NCI-H1105 treated with DMSO at 0.1 percent for 48 hours (cell line): Measurements from ENCODE around the gene PCGF1.

Source experiments
- DNase-seq: peaks from one replicate; lab custom pipeline; 2025; lab: John Stamatoyannopoulos, UW

The PCGF1 gene

DNA sequence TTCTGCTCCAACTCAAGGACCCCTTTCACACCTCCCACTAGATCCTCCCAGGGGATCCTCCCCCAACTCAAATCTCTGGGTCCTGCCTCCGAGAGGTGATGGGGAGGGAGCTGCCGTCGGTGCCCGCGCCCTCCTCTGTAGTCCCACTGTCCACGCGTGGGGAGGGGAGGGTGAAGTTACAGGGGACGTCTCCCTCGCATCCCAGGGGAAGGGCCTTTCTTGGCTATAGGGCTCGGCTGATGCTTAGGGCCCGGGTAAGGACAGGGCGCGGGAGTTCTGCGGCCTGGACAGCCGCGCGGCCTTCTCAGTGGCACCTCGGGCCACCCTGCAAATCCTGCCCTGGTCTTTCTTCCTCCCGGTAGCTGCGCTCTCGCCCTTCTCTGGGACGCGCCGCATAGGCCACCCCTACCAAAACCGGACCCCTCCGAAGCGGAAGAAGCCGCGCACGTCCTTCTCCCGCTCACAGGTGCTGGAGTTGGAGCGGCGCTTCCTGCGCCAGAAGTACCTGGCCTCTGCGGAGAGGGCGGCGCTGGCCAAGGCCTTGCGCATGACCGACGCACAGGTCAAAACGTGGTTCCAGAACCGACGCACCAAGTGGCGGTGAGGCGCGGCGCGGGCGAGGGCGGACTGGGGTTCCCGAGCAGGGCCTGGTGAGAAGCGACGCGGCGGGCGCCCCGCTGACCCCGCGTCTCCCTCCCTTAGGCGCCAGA lies 7.9 kb upstream of the PCGF1 start:
- no peak for DNase-seq

DNA sequence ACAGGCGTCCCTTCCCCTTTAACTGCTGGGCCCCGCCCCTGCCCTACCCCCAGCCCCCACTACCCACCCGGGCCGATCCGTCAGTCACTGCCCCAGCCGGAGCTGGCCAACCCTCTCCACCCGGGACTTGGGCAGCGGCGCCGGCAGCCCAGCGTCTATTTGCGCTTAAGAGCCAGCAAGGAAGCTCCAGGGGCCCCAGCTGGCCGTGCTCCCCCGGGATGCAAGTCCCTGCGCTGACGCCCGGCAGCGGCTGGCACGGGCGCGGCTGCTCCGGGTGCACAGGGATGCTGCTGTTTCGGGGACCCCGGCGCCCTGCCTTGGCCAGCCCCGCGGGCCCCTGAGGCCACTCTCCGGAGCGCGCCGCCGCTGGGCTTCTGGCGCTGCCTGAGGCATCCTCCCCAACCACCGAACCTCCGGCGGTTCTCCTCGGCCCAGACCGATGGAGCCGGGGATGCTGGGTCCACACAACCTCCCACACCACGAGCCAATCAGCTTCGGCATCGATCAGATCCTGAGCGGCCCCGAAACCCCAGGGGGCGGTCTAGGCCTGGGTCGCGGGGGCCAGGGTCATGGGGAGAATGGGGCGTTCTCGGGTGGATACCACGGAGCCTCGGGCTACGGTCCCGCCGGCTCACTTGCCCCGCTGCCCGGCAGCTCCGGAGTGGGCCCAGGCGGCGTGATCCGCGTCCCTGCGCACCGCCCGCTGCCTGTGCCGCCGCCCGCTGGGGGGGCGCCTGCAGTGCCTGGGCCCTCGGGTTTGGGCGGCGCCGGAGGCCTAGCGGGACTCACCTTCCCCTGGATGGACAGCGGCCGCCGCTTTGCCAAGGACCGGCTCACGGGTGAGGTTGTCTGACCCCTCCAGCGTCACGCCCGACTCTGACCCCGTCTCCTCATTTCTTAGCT lies 7.1 kb upstream of the PCGF1 start, which contains the start of gene TLX2:
TSS of gene TLX2 (plus strand) at position 83 of the 903 bp plus-strand sequence. CDS start at position 440, 357 bp downstream.
- no peak for DNase-seq

DNA sequence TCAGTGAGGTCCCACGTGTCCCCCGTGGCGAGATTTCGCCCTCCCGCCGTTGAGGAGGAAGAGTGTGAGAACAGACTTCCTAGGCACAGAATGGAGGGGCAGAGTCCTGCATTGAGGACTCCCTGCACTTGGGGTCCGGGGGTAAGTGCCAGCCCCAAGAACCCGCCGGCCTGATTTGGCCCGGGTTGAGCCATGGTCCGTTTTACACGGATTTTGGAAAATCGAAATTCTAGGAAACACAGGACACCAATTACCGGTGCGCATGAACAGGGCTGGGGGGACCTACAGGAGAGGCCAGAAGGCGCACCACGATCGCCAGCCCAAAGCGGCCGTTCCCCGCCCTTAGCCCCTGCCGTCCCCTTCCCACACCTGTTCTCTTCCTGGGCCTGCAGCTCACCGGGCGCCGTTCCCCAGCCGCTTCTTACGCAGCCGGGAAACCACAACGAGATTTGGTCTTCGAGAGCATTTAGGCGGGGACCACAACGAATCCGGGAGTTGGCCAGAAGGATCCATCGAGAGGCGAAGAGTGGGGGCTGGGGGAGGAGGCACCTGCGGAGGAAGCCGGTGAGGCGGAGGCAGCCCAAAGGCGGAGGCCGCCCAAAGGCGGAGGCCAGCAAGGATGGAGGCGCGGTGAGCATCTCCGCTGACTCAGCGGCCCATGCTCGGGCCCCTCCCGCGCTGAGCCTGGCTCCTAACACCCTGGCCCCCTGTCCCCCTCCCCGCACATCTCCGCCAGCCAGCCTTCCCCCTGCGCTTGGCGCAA lies 6.3 kb upstream of the PCGF1 start:
- peak; percentile 16 for DNase-seq

DNA sequence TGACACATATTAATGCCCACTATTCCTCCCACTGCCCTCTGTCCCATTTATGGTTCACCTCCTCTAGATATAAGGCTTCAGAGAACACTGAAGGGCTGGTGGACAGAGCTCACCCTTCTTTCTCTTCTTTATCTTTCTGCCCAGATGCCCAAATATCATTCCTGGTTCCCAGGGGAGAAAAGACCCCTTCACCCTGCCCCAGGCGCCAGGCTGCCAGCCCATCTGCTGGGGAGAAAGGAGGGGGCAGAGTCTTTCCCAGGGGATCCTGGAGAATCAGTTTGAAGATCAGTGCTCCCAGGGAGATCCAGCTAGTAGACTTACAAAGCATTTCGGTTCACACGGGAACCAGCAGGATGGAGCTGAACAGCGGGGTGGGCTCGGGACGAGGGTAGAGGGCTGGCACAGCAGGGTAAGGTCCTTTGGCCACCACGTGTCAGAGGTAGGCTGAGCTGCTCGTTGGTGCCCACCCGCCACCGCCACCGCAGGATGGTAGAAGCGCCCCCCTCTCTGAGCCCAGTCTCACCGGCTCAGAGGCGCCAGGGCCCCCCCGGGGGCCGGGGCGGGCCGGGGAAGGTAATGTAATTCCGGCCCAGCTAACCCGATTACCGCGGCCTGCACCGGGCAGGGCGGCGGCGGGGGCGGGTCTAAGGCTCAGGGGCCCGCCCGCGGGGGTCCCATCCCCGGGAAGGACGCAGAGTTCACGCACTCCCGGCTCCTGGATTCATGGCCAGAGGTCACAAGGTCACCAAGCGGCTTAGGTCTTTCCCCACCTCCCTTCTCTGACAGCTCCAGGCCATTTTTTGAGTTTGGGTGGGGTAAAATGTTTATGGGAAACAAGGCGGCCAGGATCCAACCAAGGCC lies 5.5 kb upstream of the PCGF1 start:
- DNase-seq = no peak

DNA sequence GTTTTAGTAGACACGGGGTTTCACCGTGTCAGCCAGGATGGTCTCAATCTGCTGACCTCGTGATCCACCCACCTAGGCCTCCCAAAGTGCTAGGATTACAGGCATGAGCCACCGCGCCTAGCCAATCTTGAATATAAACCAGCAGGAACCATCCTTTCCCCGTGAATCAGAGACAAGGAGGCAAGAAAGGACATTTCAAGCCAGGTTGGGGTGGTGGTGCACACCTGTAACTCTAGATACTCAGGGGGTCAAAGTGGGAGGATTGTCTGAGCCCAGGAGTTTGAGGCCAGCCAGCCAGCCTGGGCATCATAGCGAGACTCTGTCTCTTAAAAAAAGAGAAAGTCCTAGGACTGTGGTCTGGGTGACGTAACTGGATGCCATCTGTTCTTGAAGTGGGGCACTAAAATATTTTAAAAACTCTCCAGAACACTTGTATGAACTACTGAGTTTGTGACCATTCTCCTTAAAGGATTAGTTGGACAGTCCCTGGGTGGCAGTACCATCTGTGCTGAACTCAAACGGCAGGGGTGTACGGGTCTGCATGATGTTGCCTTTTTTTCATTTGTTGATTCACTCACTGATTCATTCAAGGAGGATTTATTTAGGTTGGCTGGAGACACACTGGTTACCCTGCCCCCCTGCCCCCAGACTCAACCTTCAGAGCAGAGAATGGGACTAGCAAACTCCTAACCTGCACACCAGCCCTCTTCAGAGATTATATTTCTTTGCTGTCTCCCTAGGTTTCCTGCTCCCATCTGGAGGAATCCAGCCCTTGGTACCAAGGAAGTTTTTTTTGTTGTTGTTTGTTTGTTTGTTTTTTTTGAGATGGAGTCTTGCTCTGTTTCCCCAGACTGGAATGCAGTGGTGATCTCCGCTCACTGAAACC lies 3.9 kb upstream of the PCGF1 start:
- DNase-seq = no peak

DNA sequence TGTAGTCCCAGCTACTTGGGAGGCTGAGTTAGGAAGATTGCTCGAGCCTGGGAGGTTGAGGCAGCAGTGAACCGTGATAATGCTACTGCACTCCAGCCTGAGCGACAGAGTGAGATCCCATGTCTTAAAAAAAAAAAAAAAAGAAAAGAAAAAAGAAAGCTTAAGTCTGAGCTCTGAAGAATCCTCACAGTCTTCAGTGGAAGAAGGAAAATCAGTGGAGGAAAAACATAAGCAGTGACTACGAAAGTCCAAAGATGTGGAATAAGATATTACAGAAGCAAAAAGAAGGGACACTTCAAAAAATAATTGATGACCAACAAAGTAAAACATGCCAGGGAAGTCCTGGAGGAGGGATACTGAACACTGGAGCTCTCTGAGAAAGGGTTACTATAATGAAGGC lies 2.8 kb upstream of the PCGF1 start:
- DNase-seq = no peak

DNA sequence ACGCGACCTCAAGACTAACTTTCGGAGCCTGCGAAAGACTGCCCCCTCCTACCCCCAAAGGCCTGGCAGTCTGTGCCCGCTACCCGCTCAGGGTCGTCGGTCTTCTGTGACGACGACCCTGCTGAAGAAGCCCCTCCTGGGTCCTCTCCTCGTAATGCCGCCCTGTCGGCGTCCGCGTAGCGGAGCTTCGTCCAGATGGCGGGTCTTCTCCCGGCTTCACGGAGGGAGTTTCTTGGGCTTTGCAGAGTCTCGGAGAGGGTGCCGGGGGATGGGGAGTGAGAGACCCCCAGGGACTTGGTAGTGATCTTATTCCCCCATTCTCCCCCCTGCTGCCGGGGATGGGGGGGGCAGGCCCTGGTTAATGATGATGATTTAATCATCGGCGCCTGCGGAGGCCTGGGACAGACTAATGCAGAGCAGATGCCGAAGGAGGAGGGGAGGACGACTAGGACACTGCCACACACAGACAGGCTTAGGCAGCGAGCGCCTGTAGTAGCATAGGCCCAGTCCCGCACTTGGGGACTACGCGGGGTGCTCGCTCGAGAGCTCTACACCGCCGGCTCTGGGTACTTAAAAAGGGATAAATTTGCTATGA lies 528 bp upstream of the PCGF1 start:
- DNase-seq = peak; percentile 51

DNA sequence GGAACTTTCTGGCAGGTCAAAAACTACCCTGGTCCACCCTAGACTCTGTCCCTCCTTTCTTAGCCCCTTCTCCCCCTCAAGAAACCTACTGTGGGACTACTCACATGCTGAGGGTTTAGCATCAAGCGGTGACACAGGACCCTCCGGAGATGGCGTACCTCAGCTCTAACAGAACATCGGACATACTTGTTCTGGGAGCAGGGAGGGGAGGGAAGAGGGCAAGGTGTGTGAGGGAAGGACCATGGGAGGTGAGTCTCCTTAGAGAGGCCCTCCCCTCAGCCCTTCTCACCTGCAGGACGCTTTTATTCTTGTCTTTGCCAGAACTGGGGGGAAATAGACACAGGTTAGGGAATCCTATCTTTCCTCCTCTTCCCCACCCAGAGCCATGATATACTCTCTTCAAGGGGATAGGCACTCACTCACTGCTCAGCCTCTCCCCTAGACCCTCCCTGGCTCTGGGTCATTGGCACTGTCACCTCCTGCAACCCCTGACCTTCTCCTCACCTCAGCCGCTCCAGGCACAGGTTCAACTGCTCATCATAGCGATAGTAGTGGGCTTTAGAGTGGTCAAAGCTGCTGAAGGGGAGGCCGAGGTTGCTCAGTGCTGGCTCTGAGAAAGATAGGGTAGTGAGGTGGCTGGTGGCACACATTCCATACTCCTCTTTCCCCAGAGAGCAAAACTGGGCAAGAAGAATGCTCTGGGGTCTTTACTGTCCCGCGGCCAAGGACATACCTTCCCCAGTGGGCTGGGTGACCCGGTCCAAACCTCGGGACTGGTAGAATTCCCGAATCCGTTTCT lies 1.8 kb downstream of the PCGF1 start:
- no peak for DNase-seq

DNA sequence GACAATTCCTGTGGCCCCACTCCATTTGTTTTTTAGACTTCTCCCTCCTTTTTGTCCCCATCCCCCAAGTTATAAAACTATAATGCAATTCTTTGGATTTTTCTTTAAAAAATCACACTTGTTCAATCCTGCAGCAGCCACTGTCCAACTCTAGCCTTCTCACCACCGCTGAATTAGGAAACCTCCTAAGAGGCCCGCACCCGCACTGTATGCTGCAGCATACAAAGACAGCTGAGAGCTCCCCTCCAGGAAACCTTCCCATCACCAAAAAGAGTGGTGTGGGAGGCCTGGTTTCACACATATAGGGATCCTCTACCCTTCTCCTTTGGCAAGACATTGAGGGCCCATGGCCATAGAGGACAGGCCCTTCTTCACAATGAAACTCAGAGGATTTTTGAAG lies 2.9 kb downstream of the PCGF1 start:
- no peak for DNase-seq

DNA sequence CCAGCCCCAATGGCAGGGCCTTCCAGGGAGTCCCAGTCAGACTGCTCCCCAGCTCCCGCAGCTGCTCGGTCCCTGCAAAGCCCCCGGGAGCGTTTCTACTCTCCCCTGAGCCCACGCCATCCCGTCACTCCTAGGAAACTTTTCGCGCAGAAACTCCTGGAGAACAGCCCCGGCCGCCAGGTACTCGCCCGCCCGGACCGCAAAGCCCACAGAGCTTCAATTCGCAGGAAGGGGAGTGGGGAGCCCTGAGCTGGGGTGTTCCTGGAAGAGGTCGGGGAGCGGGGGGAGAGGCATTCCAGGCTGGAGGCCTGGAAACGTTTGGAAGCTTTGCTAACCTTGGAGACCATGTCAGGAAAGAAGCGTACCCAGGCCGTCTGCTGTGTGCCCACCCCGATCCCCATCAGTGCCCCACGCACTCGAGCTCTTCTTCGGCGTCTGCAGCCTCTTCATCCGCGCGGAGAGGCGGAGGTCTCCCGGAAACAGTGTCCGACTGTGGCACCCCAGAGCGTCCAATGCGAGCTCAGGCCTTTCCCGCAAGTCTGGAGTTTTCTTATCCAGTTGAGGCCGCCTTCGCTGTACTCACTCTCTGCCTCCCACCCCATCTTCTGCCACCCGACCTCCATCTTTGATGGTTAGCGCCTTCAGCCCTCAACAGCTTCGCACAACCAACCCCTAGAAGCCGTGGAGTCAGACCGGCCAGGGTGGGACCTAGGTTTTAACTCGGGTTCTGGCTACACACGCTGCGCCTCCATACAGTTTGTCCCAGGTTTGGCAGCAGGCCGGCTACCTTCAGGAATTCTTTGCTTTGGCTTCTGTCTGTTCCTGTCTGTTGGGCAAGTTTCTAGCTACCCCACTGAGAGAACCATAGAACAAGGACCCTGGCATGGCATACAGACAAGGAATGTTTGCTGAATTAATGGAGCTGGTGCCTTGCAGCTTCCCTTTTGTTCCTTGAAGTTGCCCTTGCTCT lies 3.7 kb downstream of the PCGF1 start:
- no peak for DNase-seq

DNA sequence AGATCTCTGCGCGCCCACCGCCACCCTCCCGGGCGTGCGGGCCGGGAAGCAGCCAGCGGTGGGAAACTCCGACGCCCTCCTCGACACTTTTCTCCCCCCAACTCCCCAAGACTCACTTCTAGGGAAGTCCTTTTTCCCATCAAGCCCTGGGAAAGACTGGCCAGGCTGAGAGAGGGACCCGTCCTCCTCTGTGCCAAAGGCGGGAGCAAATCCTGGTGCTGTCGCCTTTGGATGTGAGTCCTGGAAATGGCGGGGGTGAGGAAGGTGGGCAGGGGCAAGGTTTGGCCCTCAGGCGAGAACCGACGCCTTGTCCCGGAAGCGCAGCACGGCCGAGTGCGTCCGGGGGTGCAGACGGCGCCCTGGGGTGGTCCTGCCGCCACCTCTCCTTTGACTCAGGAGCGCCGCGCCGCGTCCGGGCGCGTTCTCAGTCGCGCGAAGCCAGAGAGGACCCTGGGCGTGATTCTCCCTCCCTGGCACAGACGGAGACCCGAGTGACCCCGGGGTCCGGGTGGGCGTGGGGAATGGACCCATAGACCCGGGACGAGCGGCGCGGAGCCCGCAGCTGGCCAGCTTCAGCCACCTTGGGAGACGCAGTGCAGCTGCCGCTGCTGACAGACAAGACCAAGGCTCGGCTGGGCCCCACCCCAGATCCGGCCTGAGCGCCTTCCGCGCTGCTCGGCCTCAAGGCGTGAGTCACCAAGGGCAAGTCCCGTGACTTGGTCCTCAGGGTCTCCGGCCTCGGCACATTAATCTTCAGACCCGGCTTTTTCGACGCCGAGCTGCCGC lies 4.6 kb downstream of the PCGF1 start:
- DNase-seq = no peak

DNA sequence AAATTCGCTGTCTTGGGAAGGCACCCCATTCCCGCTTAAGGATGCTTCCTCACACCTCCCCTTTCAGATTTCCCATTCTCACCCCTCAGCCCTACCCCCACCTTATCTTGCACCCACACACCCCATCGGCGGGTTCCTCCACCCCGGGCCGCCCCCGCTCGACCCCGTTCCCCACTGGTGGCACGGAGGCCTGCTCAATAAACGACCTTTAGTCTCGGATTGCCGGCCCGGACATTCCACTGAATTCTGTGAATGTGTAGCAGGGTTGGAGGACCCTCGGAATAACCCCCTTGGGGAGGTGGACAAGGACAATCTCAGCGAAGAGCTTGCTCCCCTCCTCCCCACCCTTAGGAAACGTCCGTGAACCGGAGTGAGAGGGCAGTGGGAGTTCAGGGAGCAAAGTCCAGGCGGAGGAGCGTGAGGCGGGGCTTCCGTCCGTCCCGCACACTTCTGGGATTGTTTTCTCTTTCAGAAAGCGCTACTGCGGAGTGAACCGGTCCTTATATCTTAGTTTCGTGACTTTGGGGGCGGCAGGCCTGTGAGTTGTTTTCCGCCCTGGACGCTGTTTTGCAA lies 5.3 kb downstream of the PCGF1 start:
- no peak for DNase-seq

DNA sequence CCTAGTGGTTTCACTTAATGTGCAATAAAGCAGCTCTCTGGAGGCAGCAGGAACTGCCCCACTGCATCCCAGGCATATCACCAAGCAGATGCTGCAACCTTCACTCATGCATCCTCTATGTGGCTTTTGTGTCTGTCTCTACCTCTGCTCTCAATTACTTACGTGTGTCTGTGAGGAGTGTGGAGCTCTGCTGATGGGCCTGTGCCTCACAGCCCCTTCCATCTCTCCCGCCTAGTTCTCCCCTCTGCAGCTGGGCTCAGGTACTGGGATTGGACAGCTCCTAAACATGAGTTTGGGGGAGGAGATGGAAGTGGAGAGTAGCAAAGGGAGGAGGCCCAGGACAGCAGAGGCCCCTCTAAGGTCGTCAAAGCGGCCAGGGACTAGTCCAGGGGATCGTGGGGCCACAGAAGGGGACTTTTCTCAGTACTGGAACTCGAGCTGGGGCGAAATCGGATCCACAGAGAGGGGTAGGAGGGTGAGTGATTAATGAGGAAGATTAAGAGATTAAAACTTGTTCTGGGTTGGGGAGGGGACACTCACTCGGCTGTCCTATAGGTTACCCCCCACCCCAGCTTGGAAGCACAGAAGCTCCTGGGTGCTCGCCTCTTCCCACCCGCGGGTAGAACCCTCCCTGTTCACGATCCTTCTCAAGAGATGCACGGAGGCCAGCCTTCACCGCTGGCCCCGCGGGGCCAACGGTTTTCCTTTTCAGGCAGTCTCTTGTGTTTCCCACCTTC lies 6.0 kb downstream of the PCGF1 start:
- DNase-seq = no peak

DNA sequence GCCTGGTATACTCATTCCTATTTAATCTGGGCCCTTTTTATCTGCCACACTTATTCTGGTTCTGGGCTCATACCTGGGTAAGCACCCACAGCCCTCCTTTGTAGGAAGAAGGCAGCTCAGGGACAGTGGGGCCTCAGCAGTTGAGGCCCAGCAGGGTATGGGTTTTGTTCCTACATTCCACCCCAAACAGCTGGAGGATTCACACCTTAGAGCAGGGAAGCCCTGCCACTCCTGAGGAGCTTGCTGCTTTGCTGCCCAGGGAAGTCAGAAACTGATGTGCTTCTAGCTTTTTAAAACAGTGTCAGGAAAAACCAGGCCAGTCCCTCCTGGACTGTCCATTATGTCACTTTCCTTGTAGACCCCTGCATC lies 6.9 kb downstream of the PCGF1 start:
- DNase-seq = no peak

DNA sequence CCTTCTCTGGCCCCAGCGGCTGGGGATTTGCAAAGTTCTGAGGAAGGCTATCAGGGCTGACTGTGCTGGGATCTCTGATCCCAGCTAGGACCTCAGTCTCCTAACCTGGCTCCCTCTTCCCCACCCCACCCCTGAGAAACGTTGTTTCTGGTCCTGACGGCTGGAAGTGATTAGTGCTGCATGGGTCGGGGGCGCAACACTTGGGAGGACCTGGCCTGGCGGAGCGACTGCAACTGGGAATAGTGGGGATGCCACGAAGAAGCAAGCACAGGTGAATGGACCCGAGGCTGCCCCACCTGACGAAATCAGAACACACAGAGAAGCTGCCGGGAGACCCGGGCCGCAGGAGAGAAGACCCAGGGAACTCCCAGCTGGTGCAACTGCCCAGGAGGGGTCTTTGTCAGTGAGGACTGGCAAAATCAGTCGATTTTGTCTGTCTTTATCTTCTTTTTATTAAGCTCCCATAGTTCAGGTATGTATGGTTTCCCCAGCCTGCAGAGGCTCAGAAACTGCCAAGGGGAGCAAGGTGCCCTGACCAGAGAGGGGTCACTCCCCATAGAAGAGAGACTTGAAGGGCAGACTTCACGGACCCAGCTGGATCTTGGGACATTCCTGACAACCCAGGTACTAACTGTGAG lies 7.4 kb downstream of the PCGF1 start:
- no peak for DNase-seq
